Testis (tissue), 2 donors: ENCODE data around the gene USP44.

Experiments
- CTCF ChIP-seq, 3 experiments: fragments of 450-650 bp in 2 of 3; fragments of 200-600 bp in 1 of 3; sonication (generic) in 1 of 3; IDR thresholded peaks; one replicate each; pipeline ENCODE4 v1.5.1; 2016 to 2019; ENCODE audit warnings: antibody characterized with exemption in 3 of 3, mild to moderate bottlenecking in 2 of 3, moderate library complexity in 1 of 3
- POLR2A ChIP-seq: fragments of 450-650 bp; IDR thresholded peaks from one replicate; pipeline ENCODE4 v1.6.1; 2017; ENCODE audit warnings: antibody characterized with exemption, mild to moderate bottlenecking, moderate library complexity

- TF ChIP-seq POLR2A (no peak), CTCF (IDR thresholded peaks at IDR 0.05) (no peak)
These were observed at the start of gene USP44 for GRCh38 chr12:95551305-95551704.
